ENCODE measurements around the gene PLPPR3. TPM values are rescaled to one million over a fixed set of nuclear protein-coding genes. Genes with fewer than 3 reads are reported as not detected.

The PLPPR3 gene
- total RNA-seq, 4 donors from 2014 or later: not detected

- Histone ChIP-seq H3K9me3 (no peaks in the 10 kb centered on the region), H3K27ac (no peak overlapping the region), H3K4me1 (no peaks in the 10 kb centered on the region), H3K36me3 (no peaks in the 10 kb centered on the region), H3K4me3 (no peak overlapping the region), H3K27me3 (peaks cover 43 to 67% (median 45%) of the 10 kb centered on the region in 3 donors)
- TF ChIP-seq CTCF (IDR thresholded peaks at IDR 0.05 in 4 of 5, conservative IDR thresholded peaks at IDR 0.05 in 1 of 5) (no peak), POLR2A (IDR thresholded peaks at IDR 0.05) (no peak)
- in situ Hi-C loops (cut with MboI; ENCODE audit: low sequenced_read_pairs in 4 of 4): no loop called here
- DNase-seq: no peak
- ATAC-seq: no peak
- intact Hi-C loops (cut with DNase I; ENCODE audit: low total_unique reads): no loop called here
These were observed 9.9 kb upstream of the PLPPR3 start for GRCh38 chr19:831407-832369.

GRCh38 chr19:829129-829758 is 7.5 kb upstream of the PLPPR3 start:
- no peak overlapping the region for H3K4me3 ChIP-seq
- ATAC-seq: no peak
- no peak for TF ChIP-seq CTCF (IDR thresholded peaks at IDR 0.05 in 4 of 5, conservative IDR thresholded peaks at IDR 0.05 in 1 of 5)
- TF ChIP-seq POLR2A (IDR thresholded peaks at IDR 0.05): no peak
- H3K36me3 ChIP-seq: no peaks in the 10 kb centered on the region
- in situ Hi-C loops (cut with MboI; ENCODE audit: low sequenced_read_pairs in 4 of 4) (no loop called here), intact Hi-C loops (cut with DNase I; ENCODE audit: low total_unique reads) (no loop called here)
- no peaks in the 10 kb centered on the region for H3K9me3 ChIP-seq
- no peak for DNase-seq
- no peaks in the 10 kb centered on the region for H3K4me1 ChIP-seq
- H3K27ac ChIP-seq: no peak overlapping the region
- peaks cover 31 to 49% (median 36%) of the 10 kb centered on the region in 3 donors for H3K27me3 ChIP-seq

- intact Hi-C loops (cut with DNase I; ENCODE audit: low total_unique reads): no loop called here
- ATAC-seq: no peak
- no peak for DNase-seq
These were observed 6.1 kb upstream of the PLPPR3 start, which contains the start of gene AZU1 for GRCh38 chr19:827710-828321. TSS of gene AZU1 (plus strand) at chr19:827837. CDS start at chr19:827847, 10 bp downstream.

GRCh38 chr19:827314-827709 is 5.6 kb upstream of the PLPPR3 start:
- Histone ChIP-seq H3K27ac (no peak overlapping the region), H3K36me3 (no peaks in the 10 kb centered on the region), H3K9me3 (no peaks in the 10 kb centered on the region), H3K4me3 (no peak overlapping the region), H3K4me1 (no peaks in the 10 kb centered on the region), H3K27me3 (peaks cover 44 to 56% (median 47%) of the 10 kb centered on the region in 3 donors)
- DNase-seq: no peak
- no peak for ATAC-seq
- intact Hi-C loops (cut with DNase I; ENCODE audit: low total_unique reads): no loop called here
- in situ Hi-C loops (cut with MboI; ENCODE audit: low sequenced_read_pairs in 4 of 4): no loop called here
- TF ChIP-seq CTCF (IDR thresholded peaks at IDR 0.05 in 4 of 5, conservative IDR thresholded peaks at IDR 0.05 in 1 of 5) (no peak), POLR2A (IDR thresholded peaks at IDR 0.05) (no peak)

More at GRCh38 chr19:827710-828321, 6.1 kb upstream of the PLPPR3 start, which contains the start of gene AZU1:
- H3K4me3 ChIP-seq: no peak within 1 kb of the TSS
- H3K4me1 ChIP-seq: no peaks in the 10 kb centered on the region
- TF ChIP-seq CTCF (IDR thresholded peaks at IDR 0.05 in 4 of 5, conservative IDR thresholded peaks at IDR 0.05 in 1 of 5) (no peak), POLR2A (IDR thresholded peaks at IDR 0.05) (no peak)
- H3K27ac ChIP-seq: no peak within 1 kb of the TSS
- in situ Hi-C loops (cut with MboI; ENCODE audit: low sequenced_read_pairs in 4 of 4): no loop called here
- no peaks in the 10 kb centered on the region for H3K9me3 ChIP-seq
- H3K27me3 ChIP-seq: peaks cover 39 to 53% (median 42%) of the 10 kb centered on the region in 3 donors
- H3K36me3 ChIP-seq: no peaks in the 10 kb centered on the region

Measured in gastrocnemius medialis (tissue), 4 donors.